DOHH2 (cell line): ENCODE data around the gene HS3ST4.

ENCODE experiments used
- H3F3A ChIP-seq: fragments of 200-600 bp; sonication (generic), shearing (Covaris generic); 2 replicates; pipeline ENCODE4 v1.6.0; 2016; ENCODE audit warnings: antibody characterized with exemption, mild to moderate bottlenecking; ENCODE audit not compliant: control insufficient read depth, insufficient read depth
- H3K27ac ChIP-seq: fragments of 200-600 bp; sonication (generic); 2 replicates; pipeline ENCODE4 v1.5.1; 2014; ENCODE audit warnings: low read depth, mild to moderate bottlenecking, low read length, moderate library complexity
- H3K27me3 ChIP-seq: fragments of 200-600 bp; sonication (generic); 2 replicates; pipeline ENCODE4 v1.6.1; 2014; ENCODE audit warnings: mild to moderate bottlenecking, low read length, mixed read lengths; ENCODE audit not compliant: control insufficient read depth
- H3K36me3 ChIP-seq: fragments of 200-600 bp; sonication (generic); 2 replicates; pipeline ENCODE4 v1.6.1; 2014; ENCODE audit warnings: mild to moderate bottlenecking, low read length, moderate library complexity, mixed read lengths; ENCODE audit not compliant: control insufficient read depth
- H3K4me1 ChIP-seq: fragments of 200-600 bp; sonication (generic); 2 replicates; pipeline ENCODE4 v1.6.1; 2014; ENCODE audit warnings: mild to moderate bottlenecking, low read length, mixed read lengths; ENCODE audit not compliant: control insufficient read depth
- H3K4me2 ChIP-seq: fragments of 200-600 bp; sonication (generic); 2 replicates; pipeline ENCODE4 v1.6.0; 2014; ENCODE audit warnings: mild to moderate bottlenecking, low read length, moderate library complexity
- H3K4me3 ChIP-seq: fragments of 200-600 bp; sonication (generic); 2 replicates; pipeline ENCODE4 v1.5.1; 2014; ENCODE audit warnings: mild to moderate bottlenecking, low read length, mixed read lengths
- H3K79me2 ChIP-seq: fragments of 200-600 bp; sonication (generic); 2 replicates; pipeline ENCODE4 v1.6.1; 2014; ENCODE audit warnings: mild to moderate bottlenecking, low read length, mixed read lengths; ENCODE audit not compliant: control insufficient read depth
- H3K9me2 ChIP-seq: fragments of 200-600 bp; sonication (generic); replicated peaks from 2 replicates; pipeline ENCODE4 v1.6.1; 2014; ENCODE audit warnings: mild to moderate bottlenecking, low read length, mixed read lengths; ENCODE audit not compliant: control insufficient read depth
- H3K9me3 ChIP-seq: fragments of 200-600 bp; sonication (generic); 2 replicates; pipeline ENCODE4 v1.6.1; 2014; ENCODE audit warnings: antibody characterized with exemption, low read length, mixed read lengths; ENCODE audit not compliant: control insufficient read depth, insufficient read depth
- H4K20me1 ChIP-seq: fragments of 200-600 bp; sonication (generic); 2 replicates; pipeline ENCODE4 v1.6.0; 2014; ENCODE audit warnings: low read depth, mild to moderate bottlenecking, antibody characterized with exemption, low read length, moderate library complexity; ENCODE audit not compliant: control insufficient read depth, insufficient read depth
- CTCF ChIP-seq: fragments of 200-600 bp; sonication (generic); IDR thresholded peaks from one replicate; pipeline ENCODE4 v1.5.1; 2014; ENCODE audit warnings: antibody characterized with exemption, mild to moderate bottlenecking, low read depth, low read length; ENCODE audit not compliant: poor library complexity, severe bottlenecking
- EZH2phosphoT487 ChIP-seq: fragments of 200-600 bp; sonication (generic); IDR thresholded peaks from 2 replicates; pipeline ENCODE4 v1.6.1; 2017; ENCODE audit warnings: borderline replicate concordance, mild to moderate bottlenecking, antibody characterized with exemption, low read length, moderate library complexity, mixed read lengths

HS3ST4 gene

GRCh38 chr16:25798065-25798464, 106.3 kb downstream of the HS3ST4 start:
- Histone ChIP-seq H3K27me3 (no peaks in the 10 kb centered on the region), H3K4me3 (no peak overlapping the region), H3K9me2 (no peaks in the 10 kb centered on the region), H3K9me3 (no peaks in the 10 kb centered on the region), H4K20me1 (no peaks in the 10 kb centered on the region), H3K4me2 (no peak overlapping the region), H3F3A (no peaks in the 10 kb centered on the region), H3K27ac (no peak overlapping the region), H3K4me1 (no peaks in the 10 kb centered on the region), H3K79me2 (no peaks in the 10 kb centered on the region), H3K36me3 (no peaks in the 10 kb centered on the region)
- TF ChIP-seq EZH2phosphoT487 (no peak), CTCF (no peak)

DNA sequence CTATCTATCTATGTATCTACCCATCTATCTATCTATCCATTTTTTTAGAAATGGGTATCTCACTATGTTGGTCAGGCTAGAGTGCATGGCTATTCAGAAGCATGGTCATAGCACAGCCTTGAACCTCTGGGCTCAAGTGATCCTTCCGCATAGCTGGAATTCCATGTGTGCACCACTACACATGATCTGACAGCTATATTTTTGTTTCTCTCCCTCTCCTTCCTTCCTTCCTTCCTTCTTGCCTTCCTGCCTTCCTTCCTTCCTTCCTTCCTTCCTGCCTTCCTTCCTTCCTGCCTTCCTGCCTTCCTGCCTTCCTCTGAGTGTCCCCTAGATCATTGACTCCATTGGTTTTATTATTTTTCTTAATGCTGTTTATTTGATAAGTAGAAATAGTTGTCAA, 108.1 kb downstream of the HS3ST4 start:
- Histone ChIP-seq H3K36me3 (no peaks in the 10 kb centered on the region), H3F3A (no peaks in the 10 kb centered on the region), H3K4me3 (no peak overlapping the region), H4K20me1 (no peaks in the 10 kb centered on the region), H3K4me1 (no peaks in the 10 kb centered on the region), H3K4me2 (no peak overlapping the region), H3K9me3 (no peaks in the 10 kb centered on the region), H3K79me2 (no peaks in the 10 kb centered on the region), H3K27ac (no peak overlapping the region), H3K9me2 (no peaks in the 10 kb centered on the region), H3K27me3 (no peaks in the 10 kb centered on the region)
- TF ChIP-seq EZH2phosphoT487 = no peak
- TF ChIP-seq CTCF = no peak

DNA sequence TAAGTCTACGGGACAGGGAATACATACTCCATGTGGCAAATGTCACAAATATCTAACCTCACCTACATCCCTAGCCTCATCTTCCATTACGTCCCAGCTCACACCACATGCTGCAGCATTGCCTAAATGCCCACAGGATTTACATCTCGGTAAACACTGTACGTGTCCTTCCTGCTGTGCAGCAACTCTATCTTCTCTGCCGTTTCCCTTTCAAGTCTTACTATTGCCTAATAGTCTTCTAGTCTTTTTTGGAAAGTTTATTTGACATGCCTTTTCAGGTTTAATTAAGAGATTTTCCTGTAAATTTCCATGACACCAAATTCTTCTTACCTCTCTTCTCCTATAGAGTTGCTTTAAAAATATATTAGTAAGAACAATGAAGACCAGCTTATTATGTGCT, 120.5 kb downstream of the HS3ST4 start:
- Histone ChIP-seq H3K4me1 (no peaks in the 10 kb centered on the region), H3K27me3 (no peaks in the 10 kb centered on the region), H3K4me2 (no peak overlapping the region), H4K20me1 (no peaks in the 10 kb centered on the region), H3K27ac (no peak overlapping the region), H3F3A (no peaks in the 10 kb centered on the region), H3K9me3 (no peaks in the 10 kb centered on the region; the same call in 1 of the 2 replicates), H3K4me3 (no peak overlapping the region), H3K9me2 (no peaks in the 10 kb centered on the region), H3K36me3 (no peaks in the 10 kb centered on the region), H3K79me2 (no peaks in the 10 kb centered on the region)
- no peak for TF ChIP-seq CTCF
- no peak for TF ChIP-seq EZH2phosphoT487

- Histone ChIP-seq H3K4me2 (no peak overlapping the region), H3K79me2 (no peaks in the 10 kb centered on the region), H3K4me3 (no peak overlapping the region), H3K36me3 (no peaks in the 10 kb centered on the region), H4K20me1 (no peaks in the 10 kb centered on the region), H3K9me3 (no peaks in the 10 kb centered on the region), H3K27ac (no peak overlapping the region), H3F3A (no peaks in the 10 kb centered on the region), H3K9me2 (no peaks in the 10 kb centered on the region), H3K4me1 (no peaks in the 10 kb centered on the region), H3K27me3 (no peaks in the 10 kb centered on the region)
- no peak for TF ChIP-seq CTCF
- no peak for TF ChIP-seq EZH2phosphoT487
Measured at GRCh38 chr16:25817295-25817694, 125.5 kb downstream of the HS3ST4 start.
